Measurements from ENCODE around the gene LIPI.

DNA sequence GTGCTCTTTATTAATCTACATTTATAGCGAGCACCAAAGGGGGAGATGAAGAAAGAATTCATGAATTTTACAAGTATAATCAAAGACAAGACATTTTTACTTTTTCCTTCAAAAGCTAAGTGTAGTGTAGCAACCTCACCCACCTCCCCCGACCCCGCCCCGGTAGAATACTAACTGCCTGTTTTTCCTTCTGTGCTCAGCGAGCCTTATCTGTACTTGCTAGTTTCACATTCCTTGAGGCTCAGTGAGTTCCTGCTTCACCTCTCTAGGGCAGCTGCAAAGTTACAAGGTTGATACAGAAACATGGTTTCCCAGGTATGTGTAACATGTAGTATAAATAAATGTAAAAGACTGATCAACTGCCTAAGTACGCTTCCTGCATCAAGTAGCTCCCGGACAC, 86.5 kb downstream of the LIPI start:
- no peak for TF ChIP-seq POLR2A (IDR thresholded peaks at IDR 0.05; ENCODE audit: extremely low read depth, insufficient read length)
- TF ChIP-seq, protein P1, sequence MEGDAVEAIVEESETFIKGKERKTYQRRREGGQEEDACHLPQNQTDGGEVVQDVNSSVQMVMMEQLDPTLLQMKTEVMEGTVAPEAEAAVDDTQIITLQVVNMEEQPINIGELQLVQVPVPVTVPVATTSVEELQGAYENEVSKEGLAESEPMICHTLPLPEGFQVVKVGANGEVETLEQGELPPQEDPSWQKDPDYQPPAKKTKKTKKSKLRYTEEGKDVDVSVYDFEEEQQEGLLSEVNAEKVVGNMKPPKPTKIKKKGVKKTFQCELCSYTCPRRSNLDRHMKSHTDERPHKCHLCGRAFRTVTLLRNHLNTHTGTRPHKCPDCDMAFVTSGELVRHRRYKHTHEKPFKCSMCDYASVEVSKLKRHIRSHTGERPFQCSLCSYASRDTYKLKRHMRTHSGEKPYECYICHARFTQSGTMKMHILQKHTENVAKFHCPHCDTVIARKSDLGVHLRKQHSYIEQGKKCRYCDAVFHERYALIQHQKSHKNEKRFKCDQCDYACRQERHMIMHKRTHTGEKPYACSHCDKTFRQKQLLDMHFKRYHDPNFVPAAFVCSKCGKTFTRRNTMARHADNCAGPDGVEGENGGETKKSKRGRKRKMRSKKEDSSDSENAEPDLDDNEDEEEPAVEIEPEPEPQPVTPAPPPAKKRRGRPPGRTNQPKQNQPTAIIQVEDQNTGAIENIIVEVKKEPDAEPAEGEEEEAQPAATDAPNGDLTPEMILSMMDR (IDR thresholded peaks at IDR 0.05; ENCODE audit: low read depth, low read length), result no peak
